ENCODE data around the gene FGF5.

DNA sequence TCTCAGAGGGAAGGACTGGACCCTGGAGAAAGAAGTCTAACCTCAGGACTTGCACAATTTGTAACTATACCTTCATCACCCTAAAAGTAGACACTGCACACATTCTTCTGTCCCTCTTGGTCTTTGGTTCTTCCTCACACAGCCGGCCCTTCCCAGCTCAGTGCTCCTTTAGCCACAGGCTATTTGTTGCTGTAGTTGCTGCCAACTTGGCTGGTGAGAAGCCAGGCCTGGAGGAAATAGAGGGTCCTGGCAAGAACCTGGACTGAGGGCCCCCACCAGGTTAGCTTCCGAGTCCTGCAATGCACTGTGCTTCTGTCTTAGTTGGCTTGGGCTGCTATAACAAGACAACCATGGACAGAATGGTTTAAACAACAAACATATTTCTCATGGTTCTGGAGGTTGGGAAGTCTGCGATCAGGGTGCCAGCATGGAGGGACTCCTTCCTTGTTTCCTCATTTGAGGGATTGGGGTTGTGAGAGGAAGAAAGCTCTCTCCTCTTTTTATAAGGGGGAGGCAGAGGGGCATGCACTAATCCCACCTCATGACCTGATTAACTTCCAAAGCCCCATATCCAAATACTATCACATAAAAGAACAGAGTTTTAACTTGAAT, 4.4 kb upstream of the FGF5 start:
- TF ChIP-seq, protein P1, sequence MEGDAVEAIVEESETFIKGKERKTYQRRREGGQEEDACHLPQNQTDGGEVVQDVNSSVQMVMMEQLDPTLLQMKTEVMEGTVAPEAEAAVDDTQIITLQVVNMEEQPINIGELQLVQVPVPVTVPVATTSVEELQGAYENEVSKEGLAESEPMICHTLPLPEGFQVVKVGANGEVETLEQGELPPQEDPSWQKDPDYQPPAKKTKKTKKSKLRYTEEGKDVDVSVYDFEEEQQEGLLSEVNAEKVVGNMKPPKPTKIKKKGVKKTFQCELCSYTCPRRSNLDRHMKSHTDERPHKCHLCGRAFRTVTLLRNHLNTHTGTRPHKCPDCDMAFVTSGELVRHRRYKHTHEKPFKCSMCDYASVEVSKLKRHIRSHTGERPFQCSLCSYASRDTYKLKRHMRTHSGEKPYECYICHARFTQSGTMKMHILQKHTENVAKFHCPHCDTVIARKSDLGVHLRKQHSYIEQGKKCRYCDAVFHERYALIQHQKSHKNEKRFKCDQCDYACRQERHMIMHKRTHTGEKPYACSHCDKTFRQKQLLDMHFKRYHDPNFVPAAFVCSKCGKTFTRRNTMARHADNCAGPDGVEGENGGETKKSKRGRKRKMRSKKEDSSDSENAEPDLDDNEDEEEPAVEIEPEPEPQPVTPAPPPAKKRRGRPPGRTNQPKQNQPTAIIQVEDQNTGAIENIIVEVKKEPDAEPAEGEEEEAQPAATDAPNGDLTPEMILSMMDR (IDR thresholded peaks at IDR 0.05; ENCODE audit: low read depth, low read length): no peak
- TF ChIP-seq POLR2A (IDR thresholded peaks at IDR 0.05; ENCODE audit: extremely low read depth, insufficient read length): no peak
